HFFc6 (cell line): ENCODE data around the gene PRKAA1. TPM values are rescaled to one million over a fixed set of nuclear protein-coding genes. Genes with fewer than 3 reads are reported as not detected.

Source experiments
- DNase-seq: peaks from one replicate; pipeline ENCODE4 v3.0.0-alpha.2; 2018
- H3K27ac Mint-ChIP-seq: 2 replicates; pipeline ENCODE4 v1.8.0; 2020; ENCODE audit warnings: mild to moderate bottlenecking, mixed read lengths
- H3K27me3 Mint-ChIP-seq: 2 replicates; pipeline ENCODE4 v1.8.0; 2021; ENCODE audit warnings: mild to moderate bottlenecking, moderate library complexity, mixed read lengths; ENCODE audit not compliant: insufficient read depth
- H3K36me3 Mint-ChIP-seq: 2 replicates; pipeline ENCODE4 v1.8.0; 2021; ENCODE audit warnings: low read depth, mixed read lengths
- H3K4me1 Mint-ChIP-seq: 2 replicates; pipeline ENCODE4 v1.8.0; 2020; ENCODE audit warnings: low read depth, mixed read lengths
- H3K4me3 Mint-ChIP-seq: 2 replicates; pipeline ENCODE4 v1.8.0; 2020; ENCODE audit warnings: mild to moderate bottlenecking, moderate library complexity, mixed read lengths
- H3K9me3 Mint-ChIP-seq: 2 replicates; pipeline ENCODE4 v1.8.0; 2020; ENCODE audit warnings: mild to moderate bottlenecking, mixed read lengths
- CTCF ChIP-seq: fragments of 200-600 bp; sonication (generic); IDR thresholded peaks from 2 replicates; pipeline ENCODE4 v1.5.0; 2021; ENCODE audit warnings: antibody characterized with exemption, mild to moderate bottlenecking
- total RNA-seq, 6 experiments: library from RNA; stranded (reverse); fragmentation: NEBNext Ultra II Directional; extraction: Animal tissue kit (Norgen Biotek cat#: 25700); gene quantifications; 2 replicates in 1 of 6; 3 replicates in 5 of 6; pipeline ENCODE4 v1.2.3, GENCODE V29; 2021

Gene PRKAA1
- total RNA-seq, 6 experiments from 2014 or later, result 81.7 to 103 (median 88.3) TPM

DNA sequence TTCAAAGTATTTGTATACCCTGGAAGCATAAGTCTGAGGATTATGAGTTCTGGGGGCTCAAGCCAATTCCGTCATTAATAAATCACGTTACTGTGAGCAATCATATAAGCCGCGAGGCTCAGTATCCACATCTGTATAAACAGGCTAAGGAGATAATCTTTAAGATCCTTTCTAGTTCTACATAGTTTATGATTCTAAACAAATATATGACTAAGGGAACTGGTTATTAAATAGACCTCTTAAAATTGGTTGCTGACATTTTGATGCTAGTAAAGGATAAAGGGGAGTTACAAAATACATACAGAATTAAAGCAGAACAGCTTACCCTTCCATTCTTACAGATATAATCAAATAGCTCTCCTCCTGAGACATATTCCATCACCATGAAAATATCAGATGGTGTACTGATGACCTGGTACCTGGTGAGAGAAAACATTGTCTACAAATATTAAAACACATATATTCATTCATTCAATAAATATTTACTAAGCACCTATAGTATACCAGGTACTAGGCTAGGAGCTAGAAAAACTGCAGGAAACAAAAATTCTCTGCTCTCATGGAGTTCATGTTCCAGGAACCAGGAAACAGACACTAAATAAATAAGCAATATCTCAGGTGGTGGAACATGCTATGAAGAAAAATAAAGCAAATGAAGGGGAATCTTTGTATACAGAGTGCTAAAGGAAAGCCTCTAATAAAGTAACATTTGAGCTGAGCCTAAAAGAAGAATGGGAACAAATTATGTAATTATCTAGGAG, 22.9 kb downstream of the PRKAA1 start:
- H3K4me1 Mint-ChIP-seq, result peaks cover 18% of the 10 kb centered on the region
- peaks cover 2% of the 10 kb centered on the region; the same call in 1 of the 2 replicates for H3K27me3 Mint-ChIP-seq
- peak overlapping the region; percentile 23; the same call in 1 of the 2 replicates for H3K4me3 Mint-ChIP-seq
- no peaks in the 10 kb centered on the region for H3K9me3 Mint-ChIP-seq
- DNase-seq, result no peak
- peaks cover 20% of the 10 kb centered on the region for H3K36me3 Mint-ChIP-seq
- no peak for TF ChIP-seq CTCF
- H3K27ac Mint-ChIP-seq, result peak overlapping the region; percentile 44; the same call in 1 of the 2 replicates

DNA sequence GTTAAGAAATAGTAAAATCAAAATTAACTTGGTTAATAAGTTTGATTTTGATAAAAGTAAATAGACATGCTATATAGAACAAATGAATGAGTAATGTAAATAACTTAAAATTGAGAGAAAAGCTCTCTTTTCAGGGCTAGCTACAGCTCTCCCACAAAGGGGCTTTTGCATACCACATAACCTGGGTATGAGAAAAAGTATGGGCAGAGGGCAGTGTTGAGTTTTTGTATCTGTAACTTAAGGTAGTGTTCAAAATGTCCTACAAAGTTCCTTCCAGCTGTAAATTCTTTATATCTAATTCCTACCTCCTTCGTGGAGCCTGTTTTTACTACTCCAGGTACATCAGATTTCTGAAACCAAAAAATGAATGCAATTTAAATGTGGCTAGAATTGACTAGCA, 23.6 kb downstream of the PRKAA1 start:
- TF ChIP-seq CTCF, result no peak
- no peak for DNase-seq
- Mint-ChIP-seq H3K9me3 (no peaks in the 10 kb centered on the region), H3K27me3 (peaks cover 2% of the 10 kb centered on the region; the same call in 1 of the 2 replicates), H3K36me3 (peaks cover 20% of the 10 kb centered on the region), H3K4me3 (no peak overlapping the region), H3K4me1 (peaks cover 18% of the 10 kb centered on the region), H3K27ac (no peak overlapping the region)

GRCh38 chr5:40770764-40771163, 27.4 kb downstream of the PRKAA1 start:
- Mint-ChIP-seq H3K9me3 (no peaks in the 10 kb centered on the region), H3K4me3 (no peak overlapping the region), H3K4me1 (peaks cover 5% of the 10 kb centered on the region), H3K27ac (no peak overlapping the region), H3K36me3 (peaks cover 18% of the 10 kb centered on the region), H3K27me3 (no peaks in the 10 kb centered on the region)
- DNase-seq, result no peak
- TF ChIP-seq CTCF, result no peak

- Mint-ChIP-seq H3K27me3 (no peaks in the 10 kb centered on the region), H3K4me3 (no peak overlapping the region), H3K27ac (no peak overlapping the region), H3K9me3 (no peaks in the 10 kb centered on the region), H3K36me3 (peaks cover 34% of the 10 kb centered on the region), H3K4me1 (peaks cover 4% of the 10 kb centered on the region; the same call in 1 of the 2 replicates)
- no peak for DNase-seq
- TF ChIP-seq CTCF, result no peak
These were observed 35.5 kb downstream of the PRKAA1 start for GRCh38 chr5:40762705-40763104.

DNA sequence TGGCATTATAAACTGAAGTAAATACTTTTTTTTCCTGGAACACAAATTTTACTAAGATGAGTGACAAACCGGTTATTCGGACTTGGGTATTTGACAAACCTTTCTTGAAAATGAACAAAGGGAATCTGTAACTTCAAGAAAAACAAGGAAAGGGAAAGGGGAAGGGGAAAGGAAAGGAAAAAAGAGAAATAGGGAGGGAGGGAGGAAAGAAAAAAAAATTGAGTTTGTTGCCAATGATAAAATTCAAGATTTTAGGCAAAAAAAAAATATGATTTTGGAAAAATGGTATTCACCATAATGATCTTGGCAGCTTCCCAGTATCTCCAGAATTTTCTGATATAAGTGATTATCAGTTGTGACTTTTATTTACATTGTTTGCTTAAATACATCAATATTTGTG, 40.8 kb downstream of the PRKAA1 start:
- Mint-ChIP-seq H3K4me3 (no peak overlapping the region), H3K27ac (no peak overlapping the region), H3K27me3 (no peaks in the 10 kb centered on the region; the same call in 1 of the 2 replicates), H3K9me3 (no peaks in the 10 kb centered on the region), H3K4me1 (peaks cover 8% of the 10 kb centered on the region), H3K36me3 (peaks cover 24% of the 10 kb centered on the region)
- DNase-seq, result no peak
- no peak for TF ChIP-seq CTCF
